ENCODE results near the gene ZNF462. TPM values are rescaled to one million over a fixed set of nuclear protein-coding genes. Genes with fewer than 3 reads are reported as not detected.
"Not testable (repeated sequence)": the region's sequence is repeated elsewhere in the genome, so short reads cannot be mapped to it uniquely, and the experiment has no call there.

Gene ZNF462
- total RNA-seq, 4 donors from 2014 or later: 24.5 to 38.6 (median 34.6) TPM

DNA sequence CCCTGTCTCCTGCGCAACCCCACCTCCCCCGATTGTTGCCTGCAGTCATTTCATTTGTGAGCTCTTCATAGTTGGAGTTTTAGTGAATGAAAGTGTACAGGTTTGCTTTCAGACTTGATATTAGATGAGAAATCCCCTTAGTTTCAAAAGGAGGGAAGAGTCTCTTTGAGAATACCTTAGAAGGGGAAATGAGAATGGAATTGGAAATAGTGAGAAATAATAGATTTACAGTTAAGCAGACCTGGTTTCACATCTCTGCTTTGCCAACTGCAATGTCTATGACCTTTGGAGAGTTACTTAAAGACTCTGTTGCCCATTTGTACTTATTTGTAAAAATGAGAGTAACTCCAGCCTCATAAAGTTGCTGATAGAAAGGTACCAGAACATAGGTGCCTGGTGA is 120.4 kb downstream of the ZNF462 start:
- 89% methylated on average over 2 of the region's 2 CpGs for WGBS
- peaks cover 0 to 7% (median 2%) of the 10 kb centered on the region in 4 donors for H3K4me1 ChIP-seq
- peaks cover 0 to 67% (median 33%) of the 10 kb centered on the region in 4 donors for H3K36me3 ChIP-seq
- no peak overlapping the region for H3K4me3 ChIP-seq
- TF ChIP-seq, protein P1, sequence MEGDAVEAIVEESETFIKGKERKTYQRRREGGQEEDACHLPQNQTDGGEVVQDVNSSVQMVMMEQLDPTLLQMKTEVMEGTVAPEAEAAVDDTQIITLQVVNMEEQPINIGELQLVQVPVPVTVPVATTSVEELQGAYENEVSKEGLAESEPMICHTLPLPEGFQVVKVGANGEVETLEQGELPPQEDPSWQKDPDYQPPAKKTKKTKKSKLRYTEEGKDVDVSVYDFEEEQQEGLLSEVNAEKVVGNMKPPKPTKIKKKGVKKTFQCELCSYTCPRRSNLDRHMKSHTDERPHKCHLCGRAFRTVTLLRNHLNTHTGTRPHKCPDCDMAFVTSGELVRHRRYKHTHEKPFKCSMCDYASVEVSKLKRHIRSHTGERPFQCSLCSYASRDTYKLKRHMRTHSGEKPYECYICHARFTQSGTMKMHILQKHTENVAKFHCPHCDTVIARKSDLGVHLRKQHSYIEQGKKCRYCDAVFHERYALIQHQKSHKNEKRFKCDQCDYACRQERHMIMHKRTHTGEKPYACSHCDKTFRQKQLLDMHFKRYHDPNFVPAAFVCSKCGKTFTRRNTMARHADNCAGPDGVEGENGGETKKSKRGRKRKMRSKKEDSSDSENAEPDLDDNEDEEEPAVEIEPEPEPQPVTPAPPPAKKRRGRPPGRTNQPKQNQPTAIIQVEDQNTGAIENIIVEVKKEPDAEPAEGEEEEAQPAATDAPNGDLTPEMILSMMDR (IDR thresholded peaks at IDR 0.05): no peak
- TF ChIP-seq POLR2AphosphoS5 (IDR thresholded peaks at IDR 0.05) (no peak), EP300 (IDR thresholded peaks at IDR 0.05) (no peak)
- H3K9me3 ChIP-seq: no peaks in the 10 kb centered on the region
- DNase-seq (ENCODE audit: extremely low spot score): no peak
- intact Hi-C loops (cut with DNase I): no loop called here
- H3K27me3 ChIP-seq: no peaks in the 10 kb centered on the region
- H3K27ac ChIP-seq (replicated peaks in 1 of 4): no peak overlapping the region

DNA sequence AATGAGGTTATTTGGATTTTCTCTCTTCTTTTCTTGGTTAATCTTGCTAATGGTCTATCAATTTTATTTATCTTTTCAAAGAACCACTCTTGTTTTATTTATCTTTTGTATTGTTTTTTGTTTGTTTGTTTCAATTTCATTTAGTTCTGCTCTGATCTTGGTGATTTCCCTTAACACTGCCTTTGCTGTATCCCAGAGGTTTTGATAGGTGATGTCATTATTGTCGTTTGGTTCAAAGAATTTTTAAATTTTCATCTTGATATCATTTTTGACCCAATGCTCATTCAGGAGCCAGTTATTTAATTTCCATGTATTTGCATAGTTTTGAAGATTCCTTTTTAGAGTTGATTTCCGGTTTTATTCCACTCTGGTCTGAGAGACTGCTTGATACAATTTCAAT is 126.9 kb downstream of the ZNF462 start:
- 96% methylated on average over 2 of the region's 2 CpGs for WGBS
- H3K4me1 ChIP-seq; DNase-seq (ENCODE audit: extremely low spot score); H3K9me3 ChIP-seq; intact Hi-C loops (cut with DNase I); H3K27ac ChIP-seq (replicated peaks in 1 of 4); H3K27me3 ChIP-seq; H3K4me3 ChIP-seq: not testable (repeated sequence)
- H3K36me3 ChIP-seq: peaks cover 0 to 61% (median 18%) of the 10 kb centered on the region in 4 donors

DNA sequence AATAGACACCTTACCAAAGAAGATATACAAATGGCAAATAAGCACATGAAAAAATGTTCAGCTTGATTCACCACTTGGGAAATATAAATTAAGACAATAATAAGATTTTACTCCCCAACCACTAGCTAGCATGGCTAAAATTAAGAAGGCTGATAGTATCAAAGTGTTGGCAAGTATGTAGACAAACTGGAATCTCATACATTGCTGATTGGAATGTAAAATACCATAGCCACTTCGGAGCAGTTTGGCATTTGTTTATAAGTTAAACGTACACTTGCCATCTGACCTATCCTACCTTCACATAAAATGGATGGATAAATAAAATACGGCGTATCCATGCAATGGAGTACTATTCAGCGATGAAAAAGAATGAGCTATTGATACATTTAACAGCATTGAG is 129.2 kb downstream of the ZNF462 start:
- Histone ChIP-seq H3K9me3 (no peaks in the 10 kb centered on the region), H3K4me1 (peaks cover 0 to 3% (median 0%) of the 10 kb centered on the region in 4 donors), H3K27ac (replicated peaks in 1 of 4) (no peak overlapping the region), H3K36me3 (peaks cover 0 to 51% (median 11%) of the 10 kb centered on the region in 4 donors), H3K27me3 (no peaks in the 10 kb centered on the region), H3K4me3 (no peak overlapping the region)
- TF ChIP-seq POLR2A (IDR thresholded peaks at IDR 0.05; ENCODE audit: low read depth): no peak
- TF ChIP-seq, protein P1 (IDR thresholded peaks at IDR 0.05): no peak
- TF ChIP-seq POLR2AphosphoS5 (IDR thresholded peaks at IDR 0.05): no peak
- no peak for TF ChIP-seq EP300 (IDR thresholded peaks at IDR 0.05)
- intact Hi-C loops (cut with DNase I): no loop called here
- WGBS: 95% methylated on average over 5 of the region's 5 CpGs
- no peak for DNase-seq (ENCODE audit: extremely low spot score)

DNA sequence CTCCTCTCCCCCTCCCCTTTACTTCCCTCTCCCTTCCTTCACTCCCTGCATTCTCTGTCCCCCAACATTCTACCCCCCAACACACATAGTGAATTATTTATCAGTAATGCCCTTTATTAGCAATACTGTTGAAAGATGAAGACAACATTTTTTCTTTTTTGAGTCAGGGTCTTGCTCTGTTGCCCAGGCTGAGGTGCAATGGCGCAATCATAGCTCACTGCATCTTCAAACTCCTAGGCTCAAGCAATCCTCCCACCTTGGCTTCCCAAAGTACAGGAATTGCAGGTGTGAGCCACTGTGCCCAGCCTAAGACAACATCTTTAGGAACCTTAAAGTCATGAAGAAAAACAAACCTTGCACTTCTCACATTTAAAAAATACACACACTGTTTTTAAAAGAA is 130.6 kb downstream of the ZNF462 start:
- H3K4me1 ChIP-seq: peaks cover 0 to 3% (median 0%) of the 10 kb centered on the region in 4 donors
- no peaks in the 10 kb centered on the region for H3K9me3 ChIP-seq
- no peak for DNase-seq (ENCODE audit: extremely low spot score)
- H3K27me3 ChIP-seq: no peaks in the 10 kb centered on the region
- no peak overlapping the region for H3K27ac ChIP-seq (replicated peaks in 1 of 4)
- 100% methylated on average over 1 of the region's 1 CpG for WGBS
- intact Hi-C loops (cut with DNase I): no loop called here
- peaks cover 0 to 39% (median 5%) of the 10 kb centered on the region in 4 donors for H3K36me3 ChIP-seq
- TF ChIP-seq EP300 (IDR thresholded peaks at IDR 0.05): no peak
- TF ChIP-seq POLR2A (IDR thresholded peaks at IDR 0.05; ENCODE audit: low read depth): no peak
- TF ChIP-seq POLR2AphosphoS5 (IDR thresholded peaks at IDR 0.05): no peak
- TF ChIP-seq, protein P1 (IDR thresholded peaks at IDR 0.05): no peak
- H3K4me3 ChIP-seq: no peak overlapping the region

DNA sequence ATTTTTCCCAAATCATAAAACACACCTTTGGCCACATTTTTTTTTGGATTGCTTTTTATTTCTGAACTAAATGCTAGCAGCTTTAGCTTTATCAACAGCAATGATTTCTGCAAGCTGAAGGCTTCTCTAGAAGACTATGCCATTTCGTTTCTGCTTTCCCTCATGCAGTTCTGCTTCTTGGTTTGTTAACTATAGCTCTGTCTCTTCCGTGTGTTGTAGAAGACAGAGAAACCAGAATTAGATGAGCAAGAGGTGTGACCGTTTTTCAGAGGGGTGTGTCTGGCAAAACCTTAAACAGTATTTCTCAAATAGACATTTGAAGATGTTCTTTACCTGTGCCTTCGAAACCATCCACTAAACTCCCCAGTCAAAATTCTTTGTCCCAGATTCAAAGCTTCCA is 131.5 kb downstream of the ZNF462 start:
- Histone ChIP-seq H3K36me3 (peaks cover 0 to 37% (median 3%) of the 10 kb centered on the region in 4 donors), H3K9me3 (no peaks in the 10 kb centered on the region), H3K27me3 (no peaks in the 10 kb centered on the region), H3K27ac (replicated peaks in 1 of 4) (no peak overlapping the region), H3K4me1 (peaks cover 0 to 3% (median 0%) of the 10 kb centered on the region in 4 donors), H3K4me3 (no peak overlapping the region)
- TF ChIP-seq EP300 (IDR thresholded peaks at IDR 0.05) (no peak), POLR2A (IDR thresholded peaks at IDR 0.05; ENCODE audit: low read depth) (no peak), POLR2AphosphoS5 (IDR thresholded peaks at IDR 0.05) (no peak)
- TF ChIP-seq, protein P1 (IDR thresholded peaks at IDR 0.05): no peak
- 82% methylated on average over 4 of the region's 4 CpGs for WGBS
- intact Hi-C loops (cut with DNase I): no loop called here
- DNase-seq (ENCODE audit: extremely low spot score): no peak

Data from esophagus muscularis mucosa (tissue), 4 donors.